ENCODE measurements around the gene FREY1.

FREY1 gene

DNA sequence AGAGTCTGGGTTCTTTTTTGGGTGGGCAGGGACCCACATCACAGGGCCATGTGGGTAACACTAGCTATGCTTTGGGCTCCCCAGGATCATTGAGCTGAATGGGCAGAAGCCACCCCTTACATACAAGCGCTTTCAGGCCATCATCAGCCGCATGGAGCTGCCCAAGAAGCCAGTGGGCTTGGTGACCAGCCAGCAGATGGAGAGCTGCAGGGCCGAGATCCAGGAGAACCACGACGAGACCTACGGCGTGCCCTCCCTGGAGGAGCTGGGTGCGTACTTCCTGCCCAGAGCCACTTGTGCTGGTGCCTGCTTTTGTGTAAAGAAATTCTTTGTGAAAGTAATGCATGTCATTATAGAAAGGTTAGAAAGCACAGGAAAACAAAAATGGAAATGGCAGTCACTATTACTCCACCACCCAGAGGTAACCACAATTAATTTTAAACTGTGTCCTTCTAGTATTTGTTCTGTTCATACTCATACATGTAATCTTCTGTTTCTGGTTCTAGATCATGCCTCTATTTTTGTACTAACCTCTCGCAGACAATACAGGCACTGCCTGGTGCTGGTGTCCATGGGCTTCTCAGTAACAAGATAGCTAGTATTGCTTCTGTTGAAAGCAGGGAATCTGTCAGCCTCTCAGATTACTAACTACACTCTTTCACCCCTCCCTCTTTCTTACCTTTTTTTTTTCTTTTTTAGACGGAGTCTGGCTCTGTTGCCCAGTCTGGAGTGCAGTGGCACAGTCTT is 46.1 kb downstream of the FREY1 start:
- DNase-seq: no peak

DNA sequence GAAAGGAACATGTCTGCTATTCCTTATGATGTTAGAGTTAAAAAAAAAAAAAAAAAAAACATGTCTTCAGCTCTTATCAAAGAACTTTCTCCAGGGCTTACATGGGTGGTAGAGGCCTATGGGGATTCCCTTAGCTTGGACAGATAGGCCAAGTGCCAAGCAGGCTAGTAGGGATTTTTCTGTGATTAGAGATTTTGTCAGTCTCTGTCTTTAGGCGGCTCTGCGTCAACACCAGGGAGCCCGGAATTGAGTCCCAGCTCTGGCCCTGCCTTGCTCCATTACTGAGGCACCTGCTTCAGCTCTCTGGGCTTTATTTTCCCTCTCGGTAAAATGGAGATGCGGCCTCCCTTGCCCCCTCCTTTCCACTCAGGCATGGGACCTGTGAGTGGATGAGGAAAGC is 46.7 kb downstream of the FREY1 start:
- no peak for DNase-seq

DNA sequence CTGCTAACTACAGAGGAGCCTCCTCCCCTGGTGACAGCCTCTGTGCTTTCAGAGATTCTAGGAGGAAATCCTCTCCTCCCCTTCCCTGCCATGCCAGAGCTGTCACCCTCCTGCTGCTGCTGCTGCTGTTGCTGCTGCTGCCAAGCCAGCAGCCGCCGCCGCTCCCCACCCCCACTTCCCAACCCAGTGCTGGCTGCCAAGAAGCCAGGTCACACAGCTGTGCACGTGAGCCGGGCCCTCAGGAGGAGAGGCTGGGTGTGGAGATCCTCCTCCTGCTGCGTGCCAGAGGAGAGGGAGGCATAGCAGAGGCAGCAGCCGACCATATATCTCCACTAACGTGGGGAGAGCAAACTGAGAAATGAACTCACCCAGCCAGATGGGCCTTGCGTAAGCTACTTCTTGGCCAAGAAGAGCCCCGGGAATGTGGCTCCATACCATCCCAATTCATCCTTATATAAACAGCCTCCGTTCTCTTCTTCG is 47.4 kb downstream of the FREY1 start:
- peak; percentile 78 for DNase-seq

DNA sequence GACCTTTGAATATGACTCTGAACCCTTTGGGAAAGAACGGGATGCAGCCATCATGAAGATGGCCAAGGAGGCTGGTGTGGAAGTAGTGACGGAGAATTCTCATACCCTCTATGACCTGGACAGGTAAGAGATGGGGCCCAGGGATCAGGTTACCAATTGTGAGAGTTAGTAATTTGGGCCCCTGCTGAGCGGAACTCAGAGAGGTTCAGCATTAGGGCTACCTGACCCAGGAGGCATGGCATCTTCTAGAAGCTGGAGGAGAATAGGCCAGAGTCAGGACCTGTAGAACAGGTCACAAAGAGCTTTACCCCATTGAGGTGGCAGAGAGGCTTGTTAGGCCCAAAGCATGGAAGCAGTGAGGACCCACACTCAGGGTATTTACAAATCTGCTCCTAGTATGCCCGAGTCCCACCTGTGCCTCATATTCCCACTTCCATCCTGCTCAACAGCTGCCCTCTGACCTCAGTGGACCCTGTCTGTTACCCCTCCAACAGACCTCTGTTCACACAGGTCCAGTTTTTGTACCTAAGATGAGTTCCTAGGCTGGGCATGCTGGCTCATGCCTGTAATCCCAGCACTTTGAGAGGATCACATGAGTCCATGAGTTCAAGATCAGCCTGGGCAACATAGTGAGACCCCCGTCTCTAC is 48.2 kb downstream of the FREY1 start:
- no peak for DNase-seq

DNA sequence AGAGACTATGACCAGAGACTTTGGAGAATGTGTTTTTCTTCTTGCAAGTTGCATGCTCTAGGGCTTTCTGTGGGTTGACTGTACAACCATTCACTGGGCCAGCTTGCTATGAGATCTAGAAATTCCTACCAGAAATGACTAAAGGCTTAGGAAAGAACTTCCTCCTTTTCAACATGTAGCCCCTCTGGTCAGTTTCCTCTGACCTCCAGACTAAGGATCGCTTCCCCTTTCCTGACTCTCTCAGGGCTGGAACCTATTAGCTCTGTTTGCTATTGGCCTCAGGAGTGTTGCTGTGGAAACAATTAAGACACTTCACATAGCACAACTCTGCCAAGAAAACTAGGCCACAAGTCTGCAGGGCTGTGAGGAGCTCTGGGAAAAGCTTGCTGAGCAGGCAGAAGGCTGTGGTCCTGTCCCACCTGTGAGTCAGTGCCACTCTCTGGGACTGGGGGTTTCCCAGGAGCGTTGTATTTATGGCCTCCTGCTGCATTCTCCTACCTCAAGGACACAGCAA is 49.1 kb downstream of the FREY1 start:
- DNase-seq: peak; percentile 87

All from DMS79 (cell line).